Measurements from ENCODE around the gene OAS3. TPM values are rescaled to one million over a fixed set of nuclear protein-coding genes. Genes with fewer than 3 reads are reported as not detected.

OAS3 gene
- polyA plus RNA-seq, 1 donor = 12.3 TPM

- Histone ChIP-seq H3K9me3 (ENCODE audit: control insufficient read depth, low read depth, low read length) (no peaks in the 10 kb centered on the region), H3K27ac (ENCODE audit: low read length) (no peak overlapping the region)
- no CpG with 5 or more reads among the region's 7 CpGs for WGBS (ENCODE audit: insufficient coverage, low lambda C conversion rate)
These were observed 1.6 kb downstream of the OAS3 start for GRCh38 chr12:112939761-112940381.

GRCh38 chr12:112941528-112942335 lies 3.5 kb downstream of the OAS3 start:
- no peaks in the 10 kb centered on the region for H3K9me3 ChIP-seq (ENCODE audit: control insufficient read depth, low read depth, low read length)

More at GRCh38 chr12:112939761-112940381, 1.6 kb downstream of the OAS3 start:
- DNase-seq = no peak
- Histone ChIP-seq H3K27me3 (ENCODE audit: control insufficient read depth, insufficient read depth, low read length) (no peaks in the 10 kb centered on the region), H3K36me3 (ENCODE audit: control insufficient read depth, insufficient read depth, low read length) (peaks cover 7% of the 10 kb centered on the region), H3K4me1 (ENCODE audit: control insufficient read depth, insufficient read depth, low read length) (peaks cover 13% of the 10 kb centered on the region), H3K4me3 (ENCODE audit: low read length) (no peak overlapping the region)

GRCh38 chr12:112942572-112942971 lies 4.3 kb downstream of the OAS3 start:
- no peak overlapping the region for H3K27ac ChIP-seq (ENCODE audit: low read length)
- no peaks in the 10 kb centered on the region for H3K9me3 ChIP-seq (ENCODE audit: control insufficient read depth, low read depth, low read length)
- peaks cover 13% of the 10 kb centered on the region for H3K4me1 ChIP-seq (ENCODE audit: control insufficient read depth, insufficient read depth, low read length)
- no peaks in the 10 kb centered on the region for H3K27me3 ChIP-seq (ENCODE audit: control insufficient read depth, insufficient read depth, low read length)
- H3K4me3 ChIP-seq (ENCODE audit: low read length) = no peak overlapping the region
- H3K36me3 ChIP-seq (ENCODE audit: control insufficient read depth, insufficient read depth, low read length) = peaks cover 17% of the 10 kb centered on the region
- WGBS (ENCODE audit: insufficient coverage, low lambda C conversion rate) = no CpG with 5 or more reads among the region's 1 CpG
- DNase-seq = no peak

More at GRCh38 chr12:112941528-112942335, 3.5 kb downstream of the OAS3 start:
- no peak overlapping the region for H3K27ac ChIP-seq (ENCODE audit: low read length)
- H3K4me1 ChIP-seq (ENCODE audit: control insufficient read depth, insufficient read depth, low read length) = peaks cover 13% of the 10 kb centered on the region
- H3K27me3 ChIP-seq (ENCODE audit: control insufficient read depth, insufficient read depth, low read length) = no peaks in the 10 kb centered on the region
- 100% methylated on average over 2 of the region's 16 CpGs for WGBS (ENCODE audit: insufficient coverage, low lambda C conversion rate)
- no peak for DNase-seq
- H3K36me3 ChIP-seq (ENCODE audit: control insufficient read depth, insufficient read depth, low read length) = peaks cover 14% of the 10 kb centered on the region
- no peak overlapping the region for H3K4me3 ChIP-seq (ENCODE audit: low read length)

- Histone ChIP-seq H3K4me3 (ENCODE audit: low read length) (no peak overlapping the region), H3K4me1 (ENCODE audit: control insufficient read depth, insufficient read depth, low read length) (peaks cover 8% of the 10 kb centered on the region), H3K27ac (ENCODE audit: low read length) (no peak overlapping the region), H3K36me3 (ENCODE audit: control insufficient read depth, insufficient read depth, low read length) (peaks cover 22% of the 10 kb centered on the region), H3K27me3 (ENCODE audit: control insufficient read depth, insufficient read depth, low read length) (no peaks in the 10 kb centered on the region), H3K9me3 (ENCODE audit: control insufficient read depth, low read depth, low read length) (no peaks in the 10 kb centered on the region)
- no peak for DNase-seq
- no CpG with 5 or more reads among the region's 15 CpGs for WGBS (ENCODE audit: insufficient coverage, low lambda C conversion rate)
These were observed 5.9 kb downstream of the OAS3 start for GRCh38 chr12:112944024-112944690.

- no peaks in the 10 kb centered on the region for H3K27me3 ChIP-seq (ENCODE audit: control insufficient read depth, insufficient read depth, low read length)
- H3K27ac ChIP-seq (ENCODE audit: low read length) = no peak overlapping the region
- no peaks in the 10 kb centered on the region for H3K4me1 ChIP-seq (ENCODE audit: control insufficient read depth, insufficient read depth, low read length)
- no peak overlapping the region for H3K4me3 ChIP-seq (ENCODE audit: low read length)
- H3K36me3 ChIP-seq (ENCODE audit: control insufficient read depth, insufficient read depth, low read length) = peaks cover 22% of the 10 kb centered on the region
- no peak for DNase-seq
- no peaks in the 10 kb centered on the region for H3K9me3 ChIP-seq (ENCODE audit: control insufficient read depth, low read depth, low read length)
- WGBS (ENCODE audit: insufficient coverage, low lambda C conversion rate) = no CpG with 5 or more reads among the region's 4 CpGs
These were observed 7.2 kb downstream of the OAS3 start for GRCh38 chr12:112945515-112945914.

GRCh38 chr12:112946236-112947000 lies 8.1 kb downstream of the OAS3 start:
- Histone ChIP-seq H3K36me3 (ENCODE audit: control insufficient read depth, insufficient read depth, low read length) (peaks cover 25% of the 10 kb centered on the region), H3K27me3 (ENCODE audit: control insufficient read depth, insufficient read depth, low read length) (no peaks in the 10 kb centered on the region), H3K27ac (ENCODE audit: low read length) (no peak overlapping the region), H3K4me1 (ENCODE audit: control insufficient read depth, insufficient read depth, low read length) (no peaks in the 10 kb centered on the region), H3K4me3 (ENCODE audit: low read length) (no peak overlapping the region), H3K9me3 (ENCODE audit: control insufficient read depth, low read depth, low read length) (no peaks in the 10 kb centered on the region)
- DNase-seq = no peak
- WGBS (ENCODE audit: insufficient coverage, low lambda C conversion rate) = 80% methylated on average over 1 of the region's 14 CpGs

- no peak overlapping the region for H3K27ac ChIP-seq (ENCODE audit: low read length)
- no peak overlapping the region for H3K4me3 ChIP-seq (ENCODE audit: low read length)
- no peak for DNase-seq
- WGBS (ENCODE audit: insufficient coverage, low lambda C conversion rate) = 0% methylated on average over 1 of the region's 1 CpG
- H3K27me3 ChIP-seq (ENCODE audit: control insufficient read depth, insufficient read depth, low read length) = no peaks in the 10 kb centered on the region
- H3K36me3 ChIP-seq (ENCODE audit: control insufficient read depth, insufficient read depth, low read length) = peaks cover 20% of the 10 kb centered on the region
- H3K9me3 ChIP-seq (ENCODE audit: control insufficient read depth, low read depth, low read length) = no peaks in the 10 kb centered on the region
- no peaks in the 10 kb centered on the region for H3K4me1 ChIP-seq (ENCODE audit: control insufficient read depth, insufficient read depth, low read length)
These were observed 9.0 kb downstream of the OAS3 start for GRCh38 chr12:112947314-112947713.

- H3K4me1 ChIP-seq (ENCODE audit: control insufficient read depth, insufficient read depth, low read length) = no peaks in the 10 kb centered on the region
- H3K27me3 ChIP-seq (ENCODE audit: control insufficient read depth, insufficient read depth, low read length) = no peaks in the 10 kb centered on the region
- no peak overlapping the region for H3K27ac ChIP-seq (ENCODE audit: low read length)
- no peak for DNase-seq
- 100% methylated on average over 2 of the region's 5 CpGs for WGBS (ENCODE audit: insufficient coverage, low lambda C conversion rate)
- H3K4me3 ChIP-seq (ENCODE audit: low read length) = no peak overlapping the region
- no peaks in the 10 kb centered on the region for H3K9me3 ChIP-seq (ENCODE audit: control insufficient read depth, low read depth, low read length)
- peaks cover 20% of the 10 kb centered on the region for H3K36me3 ChIP-seq (ENCODE audit: control insufficient read depth, insufficient read depth, low read length)
These were observed 9.5 kb downstream of the OAS3 start for GRCh38 chr12:112947761-112948160.

GRCh38 chr12:112948806-112949205 lies 10.5 kb downstream of the OAS3 start:
- no peak overlapping the region for H3K27ac ChIP-seq (ENCODE audit: low read length)
- no peaks in the 10 kb centered on the region for H3K9me3 ChIP-seq (ENCODE audit: control insufficient read depth, low read depth, low read length)
- peaks cover 20% of the 10 kb centered on the region for H3K36me3 ChIP-seq (ENCODE audit: control insufficient read depth, insufficient read depth, low read length)
- WGBS (ENCODE audit: insufficient coverage, low lambda C conversion rate) = no CpG with 5 or more reads among the region's 7 CpGs
- no peak for DNase-seq
- H3K4me3 ChIP-seq (ENCODE audit: low read length) = no peak overlapping the region
- no peaks in the 10 kb centered on the region for H3K27me3 ChIP-seq (ENCODE audit: control insufficient read depth, insufficient read depth, low read length)
- no peaks in the 10 kb centered on the region for H3K4me1 ChIP-seq (ENCODE audit: control insufficient read depth, insufficient read depth, low read length)

GRCh38 chr12:112950701-112951100 lies 12.4 kb downstream of the OAS3 start:
- H3K4me1 ChIP-seq (ENCODE audit: control insufficient read depth, insufficient read depth, low read length) = no peaks in the 10 kb centered on the region
- H3K4me3 ChIP-seq (ENCODE audit: low read length) = no peak overlapping the region
- no peaks in the 10 kb centered on the region for H3K9me3 ChIP-seq (ENCODE audit: control insufficient read depth, low read depth, low read length)
- H3K27ac ChIP-seq (ENCODE audit: low read length) = no peak overlapping the region
- H3K27me3 ChIP-seq (ENCODE audit: control insufficient read depth, insufficient read depth, low read length) = no peaks in the 10 kb centered on the region
- no peak for DNase-seq
- H3K36me3 ChIP-seq (ENCODE audit: control insufficient read depth, insufficient read depth, low read length) = peaks cover 15% of the 10 kb centered on the region
- WGBS (ENCODE audit: insufficient coverage, low lambda C conversion rate) = no CpG with 5 or more reads among the region's 11 CpGs
